Glomerular visceral epithelial cell (primary cell): ENCODE results near the gene GRIK3.

Source experiments
- DNase-seq: peaks from one replicate; pipeline ENCODE4 v3.0.0-alpha.2; 2016; ENCODE audit errors: extremely low spot score

Gene GRIK3

GRCh38 chr1:36879613-36880012, 154.7 kb downstream of the GRIK3 start:
- no peak for DNase-seq

GRCh38 chr1:36876990-36877389, 157.3 kb downstream of the GRIK3 start:
- no peak for DNase-seq

GRCh38 chr1:36874271-36875060, 159.8 kb downstream of the GRIK3 start:
- DNase-seq: no peak

- no peak for DNase-seq
Measured at GRCh38 chr1:36872858-36873257, 161.5 kb downstream of the GRIK3 start.

GRCh38 chr1:36872126-36872754, 162.1 kb downstream of the GRIK3 start:
- no peak for DNase-seq

- DNase-seq: no peak
Measured at GRCh38 chr1:36871146-36871971, 163.0 kb downstream of the GRIK3 start.

- no peak for DNase-seq
Measured at GRCh38 chr1:36869826-36870225, 164.5 kb downstream of the GRIK3 start.

GRCh38 chr1:36869054-36869453, 165.3 kb downstream of the GRIK3 start:
- no peak for DNase-seq

GRCh38 chr1:36867575-36867974, 166.7 kb downstream of the GRIK3 start:
- DNase-seq: no peak

- no peak for DNase-seq
Measured at GRCh38 chr1:36866169-36866814, 168.0 kb downstream of the GRIK3 start.

- no peak for DNase-seq
Measured at GRCh38 chr1:36865602-36865900, 168.8 kb downstream of the GRIK3 start.

- DNase-seq: no peak
Measured at GRCh38 chr1:36864823-36865601, 169.3 kb downstream of the GRIK3 start.

- no peak for DNase-seq
Measured at GRCh38 chr1:36864182-36864822, 170.0 kb downstream of the GRIK3 start.

- DNase-seq: no peak
Measured at GRCh38 chr1:36863500-36863899, 170.8 kb downstream of the GRIK3 start.

GRCh38 chr1:36863061-36863460, 171.3 kb downstream of the GRIK3 start:
- no peak for DNase-seq

GRCh38 chr1:36861375-36861774, 172.9 kb downstream of the GRIK3 start:
- no peak for DNase-seq

GRCh38 chr1:36859926-36860325, 174.4 kb downstream of the GRIK3 start:
- DNase-seq: no peak

GRCh38 chr1:36858981-36859380, 175.3 kb downstream of the GRIK3 start:
- no peak for DNase-seq

GRCh38 chr1:36858553-36858952, 175.8 kb downstream of the GRIK3 start:
- DNase-seq: no peak

GRCh38 chr1:36857754-36858153, 176.6 kb downstream of the GRIK3 start:
- DNase-seq: no peak
